Activated CD8-positive, alpha-beta memory T cell treated with anti-CD3 and anti-CD28 coated beads for 24 hours (primary cell): ENCODE results near the gene NPRL2.
"Not testable (repeated sequence)": the region's sequence is repeated elsewhere in the genome, so short reads cannot be mapped to it uniquely, and the experiment has no call there.

Source experiments
- DNase-seq: peaks from one replicate; pipeline ENCODE4 v3.0.0-alpha.2; 2020

The NPRL2 gene

DNA sequence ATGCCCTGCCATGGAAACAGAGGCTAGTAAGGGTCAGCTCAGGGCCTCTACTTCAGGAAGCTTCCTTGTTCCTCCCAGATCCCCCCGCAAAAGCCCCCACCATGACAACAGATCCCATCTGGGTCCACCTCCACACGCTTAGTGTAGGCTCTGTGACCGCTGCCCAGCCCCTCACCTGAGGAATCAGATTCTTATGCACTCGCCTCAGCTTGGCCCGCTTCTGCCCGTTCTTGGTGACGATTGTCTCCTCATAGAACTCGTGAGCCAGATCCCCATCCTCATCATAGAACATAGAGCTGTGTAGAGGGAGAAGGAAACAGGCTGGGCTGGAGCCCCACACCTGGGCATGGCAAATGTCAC lies 24.4 kb downstream of the NPRL2 start:
- no peak for DNase-seq

DNA sequence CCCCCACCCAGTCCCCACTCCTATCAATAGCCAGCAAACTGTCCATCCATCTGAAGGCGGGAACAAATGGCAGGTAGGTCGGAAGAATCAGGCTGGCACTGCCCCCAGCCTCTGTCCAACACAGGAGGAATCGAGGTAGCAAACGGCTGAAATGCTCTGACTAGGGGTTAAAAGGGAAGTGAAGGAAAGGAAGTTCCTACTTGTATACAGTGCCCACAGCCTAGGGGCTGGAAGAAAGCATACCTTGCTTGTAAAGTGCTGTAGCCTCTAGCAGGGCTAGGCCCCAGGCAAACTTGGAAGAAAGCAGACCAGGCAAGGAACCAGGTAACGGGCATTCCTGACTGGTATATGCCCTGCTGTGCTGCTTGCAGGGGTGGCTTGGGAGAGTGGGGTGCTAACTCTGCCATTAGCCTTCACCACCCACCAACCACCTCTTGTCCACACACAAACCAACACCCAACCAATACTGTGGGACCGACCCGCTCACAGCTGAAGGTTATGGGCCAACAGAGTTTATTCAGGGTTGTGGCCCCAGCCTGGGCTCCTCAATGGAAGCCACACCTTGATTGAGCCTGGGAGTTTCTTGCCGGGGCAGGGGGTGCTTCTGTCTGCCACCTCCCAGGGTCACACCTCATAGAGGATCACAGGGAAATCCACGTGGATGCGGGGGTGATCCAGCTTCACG lies 24.9 kb downstream of the NPRL2 start:
- DNase-seq = no peak

DNA sequence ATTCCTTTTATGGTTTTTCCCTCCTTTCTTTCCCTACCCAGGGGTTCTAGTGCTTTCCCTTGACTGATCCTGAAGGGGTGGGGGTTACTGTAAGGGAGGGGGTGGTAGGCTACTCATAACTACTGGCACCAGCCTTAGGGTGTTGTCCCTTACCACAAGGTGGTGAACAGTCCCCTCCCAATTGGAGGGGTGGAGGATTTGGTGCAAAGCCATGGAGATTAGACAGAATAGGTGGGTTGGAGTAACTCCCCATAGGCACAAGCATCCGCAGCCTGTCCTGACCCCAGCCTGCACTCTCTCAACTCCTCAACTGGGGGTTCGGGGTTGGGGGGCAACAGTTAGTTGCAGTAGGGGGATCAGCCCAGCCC lies 25.5 kb downstream of the NPRL2 start:
- no peak for DNase-seq

DNA sequence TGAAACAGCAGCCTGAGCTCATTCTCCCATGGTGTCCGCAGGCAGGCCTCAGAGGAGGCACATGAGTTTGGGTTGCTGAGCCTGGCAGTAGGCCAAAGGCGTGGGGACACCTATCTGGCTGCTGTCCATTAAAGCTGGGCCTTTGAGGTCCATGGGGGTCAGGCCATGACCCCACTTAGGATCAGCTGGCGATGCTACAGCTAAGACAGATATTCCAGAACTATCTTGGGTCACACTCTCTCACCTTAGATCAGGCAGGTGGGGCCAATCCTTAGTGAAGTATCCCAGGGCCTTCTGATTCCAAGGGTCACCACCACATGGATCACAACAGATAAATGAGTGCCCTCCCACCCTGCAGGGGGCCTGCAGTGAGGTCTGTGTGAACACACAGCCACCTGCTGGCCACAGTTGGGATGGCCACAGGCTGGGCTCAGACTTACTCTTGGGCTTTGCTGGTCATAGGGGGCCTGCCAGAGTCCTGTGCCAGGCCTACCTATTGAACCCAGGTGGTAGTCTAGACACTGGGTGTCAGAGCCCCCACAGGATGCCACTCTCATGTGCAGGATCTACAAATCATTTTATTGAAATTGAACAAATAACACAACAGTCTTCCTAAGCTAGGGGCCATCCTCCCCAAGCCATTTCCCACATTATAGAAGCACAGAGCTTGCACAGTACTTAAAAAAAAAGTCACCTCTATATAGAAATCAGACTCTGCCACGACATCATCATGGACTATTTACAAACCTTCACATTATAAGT lies 26.0 kb downstream of the NPRL2 start:
- DNase-seq = peak; percentile 85

DNA sequence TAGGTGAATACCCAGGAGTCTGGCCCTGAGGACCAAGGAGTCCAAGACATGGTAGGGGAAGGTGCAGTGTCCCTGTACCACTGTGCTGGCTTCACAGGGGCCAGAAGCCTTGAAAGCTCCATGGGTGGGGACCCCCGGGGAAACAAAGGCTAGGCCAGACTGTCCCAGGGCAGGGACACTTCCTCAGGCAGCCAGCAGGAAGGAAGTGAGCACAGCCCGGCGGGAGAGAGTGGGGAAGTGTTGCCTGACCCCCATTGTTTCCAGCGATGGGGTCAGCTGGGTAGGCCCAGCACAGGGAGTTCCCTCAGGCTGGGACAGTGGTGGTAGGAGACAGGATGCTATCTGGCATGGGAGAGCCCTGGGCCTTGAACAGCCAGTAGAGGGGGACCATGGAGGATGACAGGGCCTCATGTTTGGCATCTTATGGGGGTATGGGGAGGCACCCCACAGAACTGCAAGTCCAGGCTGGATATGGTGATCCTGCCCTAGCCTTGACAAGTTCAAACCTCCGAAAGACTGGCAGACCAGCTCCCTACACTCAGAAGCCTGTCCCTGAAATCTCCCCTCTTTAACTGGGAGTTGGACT lies 26.9 kb downstream of the NPRL2 start:
- DNase-seq = no peak

DNA sequence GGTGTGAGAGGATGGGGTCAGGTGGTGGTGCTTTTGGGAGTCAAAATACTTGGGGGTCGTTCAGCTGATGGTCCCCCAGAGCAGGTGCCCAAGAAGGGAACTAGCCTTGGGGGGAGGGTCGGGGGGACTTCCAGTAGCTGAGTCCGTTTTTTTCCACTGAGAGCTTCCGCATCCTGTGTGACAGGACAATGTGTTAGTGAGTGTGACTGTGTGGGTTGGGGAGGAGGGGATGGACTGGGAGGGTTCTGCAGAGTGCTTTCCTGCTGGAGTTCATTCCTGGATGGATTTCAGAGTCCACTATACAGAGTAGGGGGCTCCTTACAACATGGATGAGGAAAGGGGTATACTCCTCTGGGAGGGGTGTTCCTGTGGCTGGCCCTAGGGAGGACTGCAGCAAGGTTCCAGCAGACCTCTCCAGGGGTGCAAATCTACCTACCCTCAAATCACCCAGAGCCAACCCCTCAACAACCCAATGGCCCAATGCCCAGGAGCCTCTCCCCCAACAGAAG lies 27.4 kb downstream of the NPRL2 start:
- DNase-seq = no peak

DNA sequence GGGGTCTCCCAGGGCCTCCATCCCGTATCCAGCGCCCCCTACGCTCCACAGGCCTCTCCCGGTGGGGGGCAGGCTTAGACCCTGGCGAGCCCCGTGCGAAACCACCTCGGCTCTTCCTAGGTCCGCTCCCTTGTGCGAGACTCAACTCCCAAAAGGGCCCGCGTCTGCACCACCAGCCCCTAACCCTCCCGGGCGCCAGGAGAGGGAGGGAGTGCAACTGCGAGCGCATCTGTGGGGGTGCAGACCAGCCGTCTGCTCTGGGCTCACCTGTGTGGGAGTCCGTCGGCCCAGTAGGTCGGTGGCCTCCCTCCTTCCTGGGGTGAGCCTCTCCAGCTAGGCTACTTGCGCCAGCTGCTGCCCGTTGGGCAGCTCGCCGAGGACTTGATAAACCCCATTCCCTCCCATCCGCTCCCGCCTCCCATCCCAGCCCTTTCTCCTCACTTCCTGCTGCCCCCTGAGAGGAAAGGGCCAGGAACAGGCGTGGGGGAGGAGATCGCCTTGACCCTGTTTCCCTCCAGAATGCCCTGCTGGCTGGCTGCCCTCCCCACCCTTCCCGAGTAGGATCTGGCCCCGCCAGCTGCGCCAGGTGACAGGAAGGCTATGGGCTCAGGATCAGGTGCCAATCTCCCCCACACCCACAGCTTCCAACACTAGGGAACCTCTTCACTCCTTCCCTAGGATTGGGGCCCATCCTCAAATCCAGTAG lies 28.0 kb downstream of the NPRL2 start, which contains the start of gene HYAL2:
TSS of gene HYAL2 (minus strand) at position 360 of the 706 bp plus-strand sequence. CDS start 2,256 bp downstream, outside the sequence.
- DNase-seq = no peak

DNA sequence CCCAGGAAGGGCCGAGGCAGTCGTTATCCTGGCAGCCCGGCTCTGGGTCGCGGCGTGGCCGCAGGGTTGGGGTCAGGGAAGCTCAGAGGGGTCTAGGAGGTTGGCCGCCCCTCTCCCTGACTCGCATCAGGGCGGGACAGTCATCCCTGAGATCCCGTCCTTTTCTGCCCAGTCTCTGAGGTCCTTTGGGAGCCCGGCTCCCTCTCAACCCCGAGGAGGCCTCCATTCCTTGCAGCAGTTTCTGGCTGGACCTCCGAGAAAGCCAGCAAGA lies 28.5 kb downstream of the NPRL2 start:
- DNase-seq = no peak

DNA sequence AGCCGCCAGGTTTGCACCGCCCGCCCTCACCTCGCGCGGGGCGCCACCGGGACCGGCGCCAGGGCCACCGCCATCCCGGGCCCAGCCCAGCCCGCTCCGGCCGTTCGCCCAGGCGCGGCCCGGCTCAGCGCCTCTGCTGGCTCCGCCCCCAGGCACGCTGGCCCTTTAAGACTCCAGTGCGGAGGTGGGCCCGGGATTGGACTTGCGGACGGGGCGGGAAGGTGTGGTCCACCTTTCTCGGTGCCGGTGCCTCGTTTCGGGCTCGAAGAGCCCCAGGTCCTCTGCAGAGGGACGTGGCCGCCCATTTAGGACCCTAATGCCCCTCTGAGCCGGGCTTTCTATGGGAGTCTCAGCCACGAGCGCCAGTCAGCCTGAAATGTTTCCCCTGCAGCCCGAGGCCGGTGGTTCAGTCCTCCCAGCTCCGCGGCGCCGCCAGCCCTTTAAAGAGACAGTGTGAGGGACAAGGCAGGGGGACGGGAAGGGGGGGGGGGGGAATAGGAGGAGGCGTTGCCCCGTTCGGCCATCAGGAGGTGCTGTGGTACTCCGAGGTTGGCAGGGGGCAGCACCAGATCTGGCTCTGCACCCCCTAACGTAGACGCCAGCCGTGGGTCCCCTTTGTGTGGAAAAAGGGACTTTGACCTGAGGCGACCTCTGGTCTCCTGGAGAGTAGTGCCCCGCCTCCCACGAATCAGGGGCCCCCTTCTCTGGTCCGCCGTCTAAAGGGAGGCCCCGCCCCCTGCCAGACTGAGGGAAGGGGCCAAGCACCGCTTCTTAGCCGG lies 29.1 kb downstream of the NPRL2 start:
- DNase-seq = peak; percentile 96

DNA sequence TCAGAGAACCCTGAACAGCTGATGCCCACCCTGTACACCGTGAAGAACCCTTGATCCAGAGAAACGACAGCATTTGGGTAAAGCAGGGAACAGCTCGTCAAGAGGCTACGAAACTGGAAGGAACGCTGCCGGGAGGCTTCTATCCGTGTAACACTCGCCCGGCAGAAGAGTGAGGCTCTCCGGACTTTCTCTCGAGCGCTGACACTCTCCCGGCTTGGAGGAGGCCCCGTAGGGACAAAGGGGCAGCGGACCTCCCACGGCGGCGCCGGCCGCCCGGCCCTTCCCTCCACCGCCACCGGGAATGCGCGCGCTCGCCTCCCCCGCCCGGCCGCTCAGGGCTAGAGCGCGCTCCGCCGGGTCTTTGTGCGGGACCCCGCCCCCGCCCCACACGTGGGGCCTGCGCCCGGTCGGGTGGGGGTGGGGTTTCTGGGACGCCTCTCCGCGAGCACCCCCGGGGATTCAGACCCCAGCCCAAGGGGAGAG lies 29.7 kb downstream of the NPRL2 start:
- DNase-seq = no peak

DNA sequence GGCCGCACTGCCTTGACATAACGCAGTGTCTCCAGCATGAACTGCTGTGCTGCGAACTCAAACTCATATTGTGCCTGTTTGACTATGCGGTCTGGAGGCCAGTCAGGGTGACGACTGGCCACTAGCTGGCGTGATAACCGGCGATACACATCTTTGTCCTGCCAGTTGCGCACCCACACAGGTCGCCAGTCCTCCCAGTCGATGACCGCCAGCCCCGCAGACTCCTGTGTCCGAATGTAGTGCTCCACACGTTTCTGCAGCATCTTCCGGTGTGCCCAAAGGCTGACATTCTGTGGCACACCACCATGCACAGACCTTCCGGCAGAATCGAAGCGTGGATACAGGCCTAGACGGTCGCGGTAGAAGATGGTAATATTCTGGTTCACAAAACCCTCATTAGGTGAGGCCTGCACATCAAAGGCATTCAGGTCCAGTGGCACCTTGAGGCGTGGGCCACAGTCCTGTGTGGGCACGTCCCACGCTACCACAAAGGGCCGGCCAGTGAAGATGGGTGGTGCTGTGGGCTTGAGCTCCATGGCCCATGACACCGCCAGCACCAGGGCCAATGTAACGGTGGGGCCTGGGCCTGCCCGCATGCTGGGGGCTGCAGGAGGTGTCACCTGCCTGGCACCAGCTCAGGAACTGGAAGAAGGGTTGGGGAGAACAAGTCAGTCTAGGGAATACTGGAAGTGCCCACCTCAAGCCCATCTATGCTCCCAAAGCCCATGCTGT lies 30.5 kb downstream of the NPRL2 start:
- DNase-seq = no peak

DNA sequence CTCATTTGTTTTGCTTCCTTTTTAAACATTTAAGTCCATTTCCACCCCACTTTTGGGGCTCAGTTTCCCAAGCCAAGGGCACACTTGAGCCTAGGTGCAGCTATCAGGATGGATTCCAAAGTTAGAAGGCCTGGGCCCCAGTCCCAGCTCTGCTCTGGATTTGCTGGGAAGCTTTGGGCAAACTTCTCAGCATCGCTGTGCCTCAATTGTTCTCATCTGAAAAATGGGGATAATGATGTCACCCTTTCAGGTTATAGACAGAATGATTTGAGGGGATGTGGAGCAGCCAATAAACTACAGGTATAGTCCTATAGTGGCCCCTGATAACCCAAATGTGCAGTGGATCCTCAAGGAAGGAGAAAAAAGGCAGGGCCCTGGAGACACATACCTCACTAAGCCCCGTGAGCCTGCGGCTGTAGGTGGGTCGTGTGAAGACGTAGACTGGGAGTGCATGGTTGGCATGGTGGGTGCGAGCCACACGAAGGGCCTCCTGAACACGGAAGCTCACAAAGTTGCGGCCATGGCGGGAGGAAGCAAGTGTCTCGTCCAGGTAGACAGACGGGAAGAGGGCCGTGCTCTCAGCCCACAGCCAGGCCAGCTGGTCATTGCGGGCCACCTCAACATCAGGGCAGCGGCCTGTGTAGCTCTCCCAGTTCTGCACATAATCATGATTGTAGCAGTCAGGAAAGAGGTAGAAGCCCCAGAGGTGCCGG lies 31.2 kb downstream of the NPRL2 start:
- no peak for DNase-seq

DNA sequence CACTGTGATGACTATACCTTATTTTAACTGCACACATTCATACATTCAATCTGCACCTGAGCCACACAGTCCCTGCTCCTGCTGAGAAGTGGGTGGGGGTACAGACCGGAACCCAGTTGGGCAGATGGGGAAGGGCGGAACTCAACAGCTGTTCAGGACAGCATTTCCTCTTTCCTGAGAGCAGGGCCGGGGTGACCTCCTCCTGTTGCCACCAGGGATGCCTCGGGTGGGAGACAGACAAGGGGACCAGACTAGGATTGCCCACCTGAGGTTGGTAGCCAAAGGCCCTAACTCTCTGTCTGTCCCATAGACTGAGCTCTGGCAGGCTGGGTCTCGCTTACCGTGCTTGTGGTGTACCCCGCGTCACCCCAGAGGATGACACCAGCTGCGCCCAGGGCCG lies 32.0 kb downstream of the NPRL2 start:
- DNase-seq = no peak

DNA sequence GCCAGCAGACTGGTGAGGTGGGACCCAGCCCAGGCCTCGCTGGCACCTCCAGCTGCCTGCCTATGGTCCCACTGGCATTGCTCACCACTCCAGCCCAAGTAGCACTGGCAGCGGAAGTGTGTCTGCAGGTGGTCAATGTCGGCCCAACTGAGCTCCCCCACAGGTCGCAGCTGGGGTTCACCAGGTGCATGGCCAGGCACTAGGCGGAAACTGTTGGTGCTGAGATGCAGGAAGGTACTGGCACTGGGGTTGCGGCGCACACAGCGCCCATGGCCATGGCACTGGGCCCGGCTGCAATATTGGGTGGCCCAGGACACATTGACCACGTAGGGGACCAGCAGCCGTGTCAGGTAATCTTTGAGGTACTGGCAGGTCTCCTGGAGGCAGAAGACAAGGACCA lies 32.4 kb downstream of the NPRL2 start:
- DNase-seq = no peak

DNA sequence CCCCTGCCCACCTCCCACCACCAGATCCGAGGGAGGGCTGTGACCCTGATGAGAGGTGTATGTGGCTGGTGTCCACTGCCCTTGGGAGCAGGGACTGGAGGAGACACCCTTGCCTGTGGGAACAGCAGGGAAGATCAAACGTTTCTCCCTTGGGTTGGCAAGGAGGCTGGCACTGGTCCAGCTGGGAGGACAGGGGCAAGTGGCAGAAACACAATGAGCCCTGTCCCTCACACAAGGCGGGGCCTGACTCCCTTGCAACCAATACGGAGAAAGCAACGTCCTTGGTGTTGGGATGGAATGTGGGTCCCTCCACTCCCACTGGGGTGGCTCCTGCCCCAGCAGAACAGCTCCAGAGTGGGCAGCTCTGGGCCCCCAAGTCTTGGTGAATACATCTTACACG lies 33.3 kb downstream of the NPRL2 start:
- DNase-seq = no peak

DNA sequence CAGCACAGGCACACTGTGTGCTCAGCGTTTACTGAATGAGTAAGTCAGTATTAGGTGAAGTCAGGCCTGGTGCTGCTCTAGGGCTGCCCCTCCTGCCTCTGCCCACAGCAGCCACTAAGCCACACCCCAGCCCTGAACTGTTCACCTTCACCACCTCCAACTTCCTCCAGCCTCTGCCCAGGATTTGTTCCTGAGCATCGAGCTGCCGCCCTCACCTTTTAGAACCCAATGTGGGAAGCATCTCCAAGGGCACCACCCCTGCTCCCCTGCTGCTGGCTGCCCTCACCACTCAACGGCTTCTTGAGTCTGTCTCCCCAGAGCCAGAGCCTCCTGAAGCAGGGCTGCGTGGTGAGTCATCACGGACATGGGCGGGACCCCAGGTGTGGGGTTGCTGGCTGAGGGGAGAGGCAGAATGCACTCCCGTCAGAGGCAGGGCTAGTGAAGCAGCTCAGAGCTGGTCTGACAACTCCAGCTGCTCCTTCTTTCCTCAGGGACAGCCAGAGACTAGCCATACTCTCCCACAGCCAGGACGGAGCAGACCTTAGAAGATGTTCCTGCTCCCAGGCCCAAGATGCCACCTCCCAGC lies 33.8 kb downstream of the NPRL2 start:
- DNase-seq = peak; percentile 81

DNA sequence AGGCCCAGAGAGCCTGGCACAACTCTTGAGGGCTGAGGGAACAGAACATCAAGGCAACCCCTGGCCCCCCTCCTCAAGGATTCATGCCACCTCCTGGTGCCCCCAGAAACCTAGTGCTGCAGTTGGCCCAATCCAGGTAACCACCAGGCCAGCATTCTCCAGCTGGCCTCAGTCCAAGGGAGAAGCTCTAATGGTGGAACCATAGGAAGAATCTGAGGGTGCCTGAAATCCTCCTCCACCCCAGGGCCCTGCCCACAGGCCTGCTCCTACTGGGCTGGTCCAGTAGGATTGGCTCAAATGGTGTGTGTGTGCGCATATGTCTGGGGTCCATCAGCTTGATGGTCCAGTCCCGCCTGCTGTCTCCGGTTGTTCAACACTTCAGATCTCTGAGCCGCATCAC lies 35.8 kb downstream of the NPRL2 start:
- DNase-seq = no peak

DNA sequence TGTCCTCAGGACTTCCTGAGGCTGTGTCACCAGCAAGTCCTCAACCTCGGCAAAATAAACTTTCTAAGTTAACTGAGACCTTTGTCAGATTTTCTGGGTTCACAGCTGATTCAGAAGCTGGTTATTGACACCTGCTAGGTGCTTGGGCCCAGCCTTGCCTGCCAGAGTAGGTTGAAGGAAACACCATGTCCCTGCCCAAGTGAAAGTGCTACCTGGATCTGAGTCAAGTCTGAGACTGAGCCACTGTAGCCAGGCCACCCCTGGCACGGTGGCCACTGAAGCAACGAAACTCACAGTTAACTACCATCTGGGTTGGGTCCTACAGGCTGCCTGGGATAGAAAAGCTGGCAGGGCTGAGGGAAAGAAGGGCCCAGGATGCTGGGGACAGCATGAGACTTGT lies 36.2 kb downstream of the NPRL2 start:
- DNase-seq = no peak

DNA sequence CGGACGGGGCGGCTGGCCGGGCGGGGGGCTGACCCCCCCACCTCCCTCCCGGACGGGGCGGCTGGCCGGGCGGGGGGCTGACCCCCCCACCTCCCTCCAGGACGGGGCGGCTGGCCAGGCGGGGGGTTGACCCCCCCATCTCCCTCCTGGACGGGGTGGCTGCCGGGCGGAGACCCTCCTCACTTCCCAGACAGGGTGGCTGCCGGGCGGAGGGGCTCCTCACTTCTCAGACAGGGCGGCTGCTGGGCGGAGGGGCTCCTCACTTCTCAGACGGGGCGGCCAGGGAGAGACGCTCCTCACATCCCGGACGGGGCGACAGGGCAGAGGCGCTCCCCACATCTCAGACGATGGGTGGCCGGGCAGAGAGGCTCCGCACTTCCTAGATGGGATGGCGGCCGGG lies 38.5 kb downstream of the NPRL2 start:
- not testable (repeated sequence) for DNase-seq

DNA sequence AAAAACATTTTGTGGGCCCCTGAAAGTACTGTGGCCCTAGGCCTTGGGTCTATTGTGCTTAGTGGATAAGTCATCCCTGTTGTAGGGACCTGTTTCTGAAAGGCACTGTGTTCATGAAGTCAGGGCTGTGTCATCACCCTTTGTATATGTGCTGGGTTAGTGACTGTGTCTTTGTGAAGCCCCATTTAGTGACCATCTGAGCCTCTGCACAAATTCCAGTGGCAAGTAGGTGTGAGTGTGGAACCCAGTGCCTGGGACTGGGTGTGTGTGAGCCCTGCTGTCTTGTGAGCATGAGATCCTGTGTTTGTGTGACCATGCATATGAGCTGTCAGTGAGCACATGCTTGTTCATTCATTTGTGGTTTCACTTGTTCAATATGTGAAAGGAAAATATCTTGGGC lies 46.0 kb downstream of the NPRL2 start:
- no peak for DNase-seq
